HepG2 (cell line): ENCODE measurements around the gene TOP3B. TPM values are rescaled to one million over a fixed set of nuclear protein-coding genes. Genes with fewer than 3 reads are reported as not detected.

Source experiments
- ATAC-seq: fragments of 200-7000 bp; cut with Tn5 transposase; 3 replicates; pipeline ENCODE4 v1.9.1; 2020; ENCODE audit warnings: mild to moderate bottlenecking, moderate library complexity
- BruUV-seq: library from RNA; stranded (reverse); fragments of 400-500 nt; replicated peaks from 2 replicates; lab custom pipeline; 2021; lab: Mats Ljungman, UMichigan
- CTCF ChIA-PET: fragments of 300-600 bp; formaldehyde crosslinking; extraction: SDS; loops from one replicate; lab custom pipeline; 2021; ENCODE audit warnings: low total read pairs, inconsistent platforms, low intra/inter-chr PET ratio; lab: Yijun Ruan, JAX
- POLR2A ChIA-PET: fragments of 350-600 bp; sonication (Branson Sonifier 250); formaldehyde crosslinking; loops from one replicate; lab custom pipeline; 2020; ENCODE audit warnings: antibody characterized with exemption, inconsistent platforms; lab: Yijun Ruan, JAX
- DNase-seq: peaks from one replicate; pipeline ENCODE4 v3.0.0-alpha.2; 2015; ENCODE audit warnings: low spot score
- FAIRE-seq: peaks from 3 replicates; lab custom pipeline; 2011; peaks lifted over from hg19 to GRCh38; lab: Jason Lieb, UNC
- H2AFZ ChIP-seq: one replicate; pipeline ENCODE4 v1.6.1; 2011; ENCODE audit warnings: low read length, inconsistent platforms
- H3K27ac ChIP-seq: fragments of 300-600 bp; 3 replicates; pipeline ENCODE4 v1.8.0; 2011; ENCODE audit warnings: mixed run types, mild to moderate bottlenecking, mixed read lengths, low read length, inconsistent platforms; ENCODE audit not compliant: insufficient read depth; ENCODE audit errors: extremely low read length
- H3K27me3 ChIP-seq, 2 experiments: fragments of 200-600 bp in 1 of 2; 2 replicates in 1 of 2; 3 replicates in 1 of 2; pipeline versions ENCODE4 v1.6.0 to v1.8.0; 2011; ENCODE audit warnings: low read length in 2 of 2, mild to moderate bottlenecking in 2 of 2, moderate library complexity in 2 of 2, inconsistent platforms in 1 of 2; ENCODE audit not compliant: insufficient read depth in 2 of 2, control insufficient read depth in 1 of 2
- H3K36me3 ChIP-seq, 2 experiments: fragments of 200-600 bp in 1 of 2; replicated peaks in 1 of 2; 2 replicates in 1 of 2; 3 replicates in 1 of 2; pipeline versions ENCODE4 v1.5.1 to v1.8.0; 2011; ENCODE audit warnings: low read length in 2 of 2, inconsistent platforms in 1 of 2; ENCODE audit not compliant: insufficient read depth in 2 of 2, control insufficient read depth in 1 of 2
- H3K4me1 ChIP-seq: 2 replicates; pipeline ENCODE4 v1.5.1; 2012; ENCODE audit warnings: low read length, inconsistent platforms; ENCODE audit not compliant: insufficient read depth
- H3K4me2 ChIP-seq: 2 replicates; pipeline ENCODE4 v1.6.0; 2011; ENCODE audit warnings: low read depth, low read length, inconsistent platforms
- H3K4me3 ChIP-seq, 3 experiments: fragments of 200-600 bp in 1 of 3; sonication (generic), shearing (Covaris generic) in 1 of 3; replicated peaks in 1 of 3; 2 replicates each; pipeline ENCODE4 v1.5.1; 2011 to 2016; ENCODE audit warnings: low read length in 3 of 3, inconsistent platforms in 2 of 3, low read depth in 2 of 3, mild to moderate bottlenecking in 2 of 3, control low read depth in 1 of 3, mixed read lengths in 1 of 3; ENCODE audit not compliant: insufficient read depth in 1 of 3
- H3K79me2 ChIP-seq: one replicate; pipeline ENCODE4 v1.6.1; 2011; ENCODE audit warnings: low read length, inconsistent platforms; ENCODE audit not compliant: insufficient read depth
- H3K9ac ChIP-seq: 2 replicates; pipeline ENCODE4 v1.6.0; 2011; ENCODE audit warnings: mild to moderate bottlenecking, low read depth, low read length, inconsistent platforms; ENCODE audit not compliant: insufficient read depth
- H3K9me3 ChIP-seq: 2 replicates; pipeline ENCODE4 v1.5.1; 2012; ENCODE audit warnings: mild to moderate bottlenecking, low read length
- H4K20me1 ChIP-seq: 2 replicates; pipeline ENCODE4 v1.6.0; 2011; ENCODE audit warnings: inconsistent platforms, mild to moderate bottlenecking, low read length, moderate library complexity; ENCODE audit not compliant: insufficient read depth
- FOXJ3 ChIP-seq: sonication (generic); formaldehyde crosslinking; IDR thresholded peaks from 2 replicates; pipeline ENCODE4 v1.4.0; 2020; ENCODE audit warnings: missing genetic modification reagents, mild to moderate bottlenecking, borderline replicate concordance
- ZBTB7A ChIP-seq: sonication (generic); formaldehyde crosslinking; IDR thresholded peaks from 2 replicates; pipeline ENCODE4 v1.8.0; 2022; ENCODE audit warnings: mild to moderate bottlenecking, missing genetic modification reagents
- ZHX2 ChIP-seq, 2 experiments: sonication (generic) in 1 of 2; formaldehyde crosslinking in 1 of 2; IDR thresholded peaks; 2 replicates each; pipeline versions ENCODE4 v1.6.1 to v1.9.0; 2014 to 2022; ENCODE audit warnings: antibody characterized with exemption in 1 of 2, borderline replicate concordance in 1 of 2, inconsistent platforms in 1 of 2, low read depth in 1 of 2, missing genetic modification reagents in 1 of 2
- ZNF296 ChIP-seq: sonication (generic); formaldehyde crosslinking; conservative IDR thresholded peaks from 2 replicates; pipeline ENCODE4 v1.5.0; 2020; ENCODE audit warnings: mild to moderate bottlenecking, missing genetic modification reagents
- WGBS: methylation state at CpG from one replicate; pipeline ENCODE4 v1.1.6; 2017; ENCODE audit warnings: low lambda C conversion rate; 5-methylcytosine and 5-hydroxymethylcytosine counted together
- in situ Hi-C: cut with HindIII; loops from 2 replicates; pipeline ENCODE4 v1.10.0; 2017; ENCODE audit warnings: low pct_unique_long_range_greater_than_20kb; ENCODE audit not compliant: extremely low pct_ligation_motif_present
- intact Hi-C: fragments of 100-400 bp; cut with micrococcal nuclease; formaldehyde crosslinking; loops from one replicate; pipeline ENCODE4 v1.10.0; 2022; ENCODE audit not compliant: unreplicated experiment
- polyA plus RNA-seq, 8 experiments: library from polyadenylated mRNA; depleted of rRNA in 3 of 8; stranded (reverse) in 7 of 8; unstranded in 1 of 8; fragments of >200 nt; fragmentation: Illumina TruSeq in 4 of 8; extraction: Trizol in 4 of 8; gene quantifications; 2 replicates each; pipeline versions ENCODE4 v1.2.1 to v1.2.3, GENCODE V29; 2011 to 2016; ENCODE audit warnings: low read depth in 4 of 8, missing spikeins in 1 of 8, mixed read lengths in 1 of 8; ENCODE audit not compliant: insufficient read depth in 1 of 8
- total RNA-seq, 5 experiments: library from RNA; depleted of rRNA; stranded (reverse); fragments of >200 nt; fragmentation: Illumina TruSeq; extraction: Trizol; gene quantifications; 2 replicates each; pipeline ENCODE4 v1.2.3, GENCODE V29; 2016; ENCODE audit warnings: low read depth in 1 of 5

The TOP3B gene
- total and polyA plus RNA-seq, 2 of the 13 experiments (the other 11 are each of a cell fraction or from before 2014, with no cell fraction given): 28.5 to 29.7 TPM

- 59% methylated on average over 5 of the region's 11 CpGs for WGBS
- TF ChIP-seq ZHX2 (IDR thresholded peaks at IDR 0.05; ENCODE audit: low read depth) (no peak), ZHX2 (CRISPR knock-in tag; IDR thresholded peaks at IDR 0.05; ENCODE audit: borderline replicate concordance) (no peak), ZNF296 (CRISPR knock-in tag) (no peak), FOXJ3 (CRISPR knock-in tag) (no peak), ZBTB7A (CRISPR knock-in tag) (0 out of 2 replicates have a peak, but pooled peaks have one; percentile 30)
- TF ChIP-seq, all 625 proteins: peak for 1
- ChIA-PET POLR2A (interaction anchor here (1.0 to 1.8 kb wide), 3 partner anchors 14 to 258 kb away, joined by 3 to 16 read pairs (median 3); partner anchors contain the start of gene PPM1F), CTCF (interaction anchor here (0.7 to 2.0 kb wide), 3 partner anchors 14 to 226 kb away, joined by 3 to 25 read pairs (median 15); partner anchors contain the start of gene PPM1F)
- no peaks in the 10 kb centered on the region for H3K9me3 ChIP-seq
- DNase-seq (no peak), FAIRE-seq (no peak), ATAC-seq (peak; percentile 18)
- peak overlapping the region; percentile 56 to 78 (median 72); a peak in 4 of 6 replicates for H3K4me3 ChIP-seq
- no peaks in the 10 kb centered on the region for H4K20me1 ChIP-seq
- H3K9ac ChIP-seq: peak overlapping the region; percentile 72; the same call in 1 of the 2 replicates
- in situ Hi-C loops (no loop called here), intact Hi-C loops (loop anchor here (1.0 to 5.0 kb wide), 4 partner anchors 14 to 226 kb away; partner anchors contain the start of genes MAPK1 and PPM1F)
- peak overlapping the region; percentile 96 for H3K4me2 ChIP-seq
- BruUV-seq: no TSS peak
- no peaks in the 10 kb centered on the region for H3K27me3 ChIP-seq
- no peaks in the 10 kb centered on the region for H3K79me2 ChIP-seq
- peaks cover 18% of the 10 kb centered on the region for H3K4me1 ChIP-seq
- H2AFZ ChIP-seq: no peak overlapping the region
- H3K36me3 ChIP-seq: peaks cover 3 to 22% of the 10 kb centered on the region in 2 experiments; a peak in 4 of 5 replicates
- peak overlapping the region; percentile 83 for H3K27ac ChIP-seq
These were observed 43.7 kb downstream of the TOP3B start for GRCh38 chr22:21938906-21939305.
